Heart right ventricle (tissue), 16 donors: Measurements from ENCODE around the gene SSU72. TPM values are rescaled to one million over a fixed set of nuclear protein-coding genes. Genes with fewer than 3 reads are reported as not detected.
A peak's percentile ranks its signal among the peaks of the same experiment; 100 is the strongest.
"Not testable (repeated sequence)": the region's sequence is repeated elsewhere in the genome, so short reads cannot be mapped to it uniquely, and the experiment has no call there.

Experiments used
- ATAC-seq, 8 donors: fragments of 200-7000 bp; cut with Tn5 transposase; one replicate each; pipeline ENCODE4 v1.9.1; 2020; ENCODE audit warnings: mild to moderate bottlenecking in 8 of 8, moderate library complexity in 8 of 8, moderate number of reproducible peaks in 1 of 8
- DNase-seq, 2 donors: peaks; one replicate each; pipeline ENCODE4 v3.0.0-alpha.2; 2020
- H3K27ac ChIP-seq, 10 donors: fragments of 200-600 bp; sonication (generic) in 2 of 10; one replicate each; pipeline versions ENCODE4 v1.5.0 to v1.8.0; 2020 to 2022; ENCODE audit warnings: mild to moderate bottlenecking in 3 of 10
- H3K27me3 ChIP-seq, 7 donors: fragments of 200-600 bp; one replicate each; pipeline ENCODE4 v1.8.0; 2021 to 2022; ENCODE audit warnings: mild to moderate bottlenecking in 2 of 7
- H3K36me3 ChIP-seq, 9 donors: fragments of 200-600 bp; sonication (generic) in 1 of 9; one replicate each; pipeline versions ENCODE4 v1.5.0 to v1.8.0; 2020 to 2022; ENCODE audit warnings: mild to moderate bottlenecking in 2 of 9
- H3K4me1 ChIP-seq, 9 donors: fragments of 200-600 bp; sonication (generic) in 1 of 9; one replicate each; pipeline versions ENCODE4 v1.5.0 to v1.8.0; 2020 to 2022; ENCODE audit warnings: mild to moderate bottlenecking in 4 of 9
- H3K4me3 ChIP-seq, 10 donors: fragments of 200-600 bp; sonication (generic) in 2 of 10; one replicate each; pipeline versions ENCODE4 v1.5.0 to v1.8.0; 2020 to 2022; ENCODE audit warnings: mild to moderate bottlenecking in 7 of 10, moderate library complexity in 2 of 10
- H3K9me3 ChIP-seq, 11 donors: fragments of 200-600 bp in 10 of 11; sonication (generic) in 2 of 11; one replicate each; pipeline versions ENCODE4 v1.5.0 to v1.8.0; 2013 to 2022; ENCODE audit warnings: mild to moderate bottlenecking in 2 of 11, control low read depth in 1 of 11, moderate library complexity in 1 of 11
- CTCF ChIP-seq, 9 donors: fragments of 200-600 bp; sonication (generic) in 2 of 9; IDR thresholded peaks; one replicate each; pipeline versions ENCODE4 v1.5.0 to v1.8.0; 2021 to 2022; ENCODE audit warnings: antibody characterized with exemption in 9 of 9, mild to moderate bottlenecking in 5 of 9, moderate library complexity in 1 of 9
- WGBS, 2 donors: extraction: QIAGEN DNeasy Blood & Tissue Kit; methylation state at CpG; one replicate each; pipeline ENCODE4 v1.1.7; 2013; ENCODE audit warnings: inconsistent platforms in 1 of 2; 5-methylcytosine and 5-hydroxymethylcytosine counted together
- intact Hi-C, 10 donors: fragments of 100-400 bp; cut with DNase I; formaldehyde crosslinking; loops; one replicate each; pipeline versions ENCODE4 v1.11.1 to v1.14.2; 2022
- polyA plus RNA-seq, 2 donors: library from polyadenylated mRNA; stranded (reverse); fragments of 200-250 nt; gene quantifications; one replicate each; pipeline ENCODE4 v1.2.3, GENCODE V29; 2013
- total RNA-seq, 10 donors: library from RNA; stranded (reverse); fragmentation: NEBNext Ultra II Directional in 3 of 10; extraction: Animal tissue kit (Norgen Biotek cat#: 25700) in 3 of 10; gene quantifications; one replicate each; pipeline versions ENCODE4 v1.2.1 to v1.2.4, GENCODE V29; 2021 to 2023
- donor health status: Arrhythmogenic right ventricular cardiomyopathy.
- donor health status: ischemic (EF 13 %, LVEDD 7.1; RV severe dilation, severe dysfunction).
- donor health status: healthy with polysubstance abuse.
- donor health status: DM: no; HTN: yes; CAD: no.
- donor health status: DM: no; HTN: no; CAD: no.
- donor health status: ischemic (EF 25% LVEDD 6.9; RV normal size, moderate dysfunction).
- donor health status: ischemic (EF 25% LVEDD 5.7; RV mildly dilated, moderate dysfunction).
- donor health status: healthy.
- donor health status: DM: yes; HTN: yes; CAD: no.
- donor health status: Ischemic cardiomyopathy.
- donor health status: ischemic (EF 35%, LVEDD 5.7; RV mildly dilated, moderate dysfunction).
- donor health status: nonischemic (EF 11% LVEDD 7.7; RV severe dilation, severe dysfunction).
- donor health status: DM: yes; HTN: yes; CAD: no.
- donor health status: PGD.
- donor health status: ischemic (EF 29% LVEDD 5.4; RV normal size, mild dysfunction).
- donor health status: nonischemic (EF 23%, LVEDD 6.1; RV moderate dilation, normal function).

The SSU72 gene
- total and polyA plus RNA-seq, 12 donors, result 73.8 to 138 (median 87.2) TPM

- Histone ChIP-seq H3K4me1 (peaks cover 0 to under 1% (median 0%) of the 10 kb centered on the region in 9 donors), H3K27me3 (no peaks in the 10 kb centered on the region), H3K4me3 (no peak overlapping the region), H3K36me3 (peaks cover 0 to 63% (median 12%) of the 10 kb centered on the region in 9 donors), H3K9me3 (no peaks in the 10 kb centered on the region), H3K27ac (no peak overlapping the region)
- no peak for DNase-seq
- no peak for ATAC-seq
- TF ChIP-seq CTCF (IDR thresholded peaks at IDR 0.05), result no peak
- 95 to 96% methylated on average over 27 to 28 of the region's 28 CpGs for WGBS, 2 donors
- intact Hi-C loops, result no loop called here
Observed at GRCh38 chr1:1517973-1518620, 56.6 kb downstream of the SSU72 start.

GRCh38 chr1:1516923-1517322 lies 57.7 kb downstream of the SSU72 start:
- H3K4me3 ChIP-seq, ATAC-seq, H3K9me3 ChIP-seq, DNase-seq, H3K27ac ChIP-seq, H3K27me3 ChIP-seq, intact Hi-C loops, H3K4me1 ChIP-seq: not testable (repeated sequence)
- peaks cover 0 to 53% (median 12%) of the 10 kb centered on the region in 9 donors for H3K36me3 ChIP-seq
- WGBS, 2 donors, result 93 to 96% methylated on average over 14 of the region's 14 CpGs

- H3K27me3 ChIP-seq, H3K27ac ChIP-seq, intact Hi-C loops, H3K4me3 ChIP-seq, H3K9me3 ChIP-seq, DNase-seq, ATAC-seq: not testable (repeated sequence)
- Histone ChIP-seq H3K36me3 (peaks cover 0 to 31% (median 0%) of the 10 kb centered on the region in 9 donors), H3K4me1 (peaks cover 5 to 14% (median 7%) of the 10 kb centered on the region in 9 donors)
- 80% methylated on average over 14 of the region's 16 CpGs for WGBS, 2 donors
Observed at GRCh38 chr1:1514376-1514775, 60.3 kb downstream of the SSU72 start.

GRCh38 chr1:1513675-1514074 lies 61.0 kb downstream of the SSU72 start:
- 84 to 86% methylated on average over 12 to 17 of the region's 18 CpGs for WGBS, 2 donors
- H3K27me3 ChIP-seq, H3K27ac ChIP-seq, H3K9me3 ChIP-seq, H3K4me3 ChIP-seq, ATAC-seq, intact Hi-C loops, DNase-seq: not testable (repeated sequence)
- peaks cover 5 to 18% (median 7%) of the 10 kb centered on the region in 9 donors for H3K4me1 ChIP-seq
- H3K36me3 ChIP-seq, result peaks cover 0 to 27% (median 0%) of the 10 kb centered on the region in 9 donors

GRCh38 chr1:1512425-1512824 lies 62.2 kb downstream of the SSU72 start:
- peak overlapping the region; percentile 41 to 96 (median 83) for H3K4me3 ChIP-seq
- 0% methylated on average over 22 to 43 of the region's 52 CpGs for WGBS, 2 donors
- H3K4me1 ChIP-seq, result peaks cover 5 to 22% (median 9%) of the 10 kb centered on the region in 9 donors
- peak overlapping the region in 7 of 10 donors; percentile 17 to 96 (median 91) for H3K27ac ChIP-seq
- DNase-seq, H3K9me3 ChIP-seq, ATAC-seq, H3K27me3 ChIP-seq, intact Hi-C loops: not testable (repeated sequence)
- H3K36me3 ChIP-seq, result peaks cover 0 to 17% (median 0%) of the 10 kb centered on the region in 9 donors

GRCh38 chr1:1511533-1512285 lies 63.0 kb downstream of the SSU72 start, which contains the start of gene ATAD3A:
ATAD3A (plus strand) TSS chr1:1512162; CDS start chr1:1512269, 107 bp downstream.
- H3K27ac ChIP-seq, result peak within 1 kb of the TSS; percentile 74 to 96 (median 90)
- H3K4me3 ChIP-seq, result peak within 1 kb of the TSS; percentile 59 to 96 (median 83)
- intact Hi-C loops, result no loop called here
- no peak for TF ChIP-seq CTCF (IDR thresholded peaks at IDR 0.05)
- no peaks in the 10 kb centered on the region for H3K27me3 ChIP-seq
- peaks cover 5 to 22% (median 9%) of the 10 kb centered on the region in 9 donors for H3K4me1 ChIP-seq
- peak; percentile 98 to 99 for DNase-seq
- ATAC-seq, result peak; percentile 94 to 99 (median 98)
- H3K9me3 ChIP-seq, result no peaks in the 10 kb centered on the region
- WGBS, 2 donors, result 0% methylated on average over 94 to 99 of the region's 99 CpGs
- peaks cover 0 to 13% (median 0%) of the 10 kb centered on the region in 9 donors for H3K36me3 ChIP-seq
